Measurements from ENCODE around the gene KIAA1958. TPM values are rescaled to one million over a fixed set of nuclear protein-coding genes. Genes with fewer than 3 reads are reported as not detected.

Gene KIAA1958
- total and polyA plus RNA-seq, 2 of the 8 experiments (the other 6 are each of a cell fraction or from before 2014, with no cell fraction given), result 11.4 to 43.8 TPM

- H3K79me1 ChIP-seq (ENCODE audit: low read depth, low read length), result 0 out of 2 replicates have a peak, but pooled peaks cover 2% of the 10 kb centered on the region
- no peak overlapping the region for H3K4ac ChIP-seq (replicated peaks; ENCODE audit: insufficient read length, low read depth, low read length)
- no peaks in the 10 kb centered on the region for H3K9me3 ChIP-seq (ENCODE audit: insufficient read depth in 2 of 2, low read depth in 1 of 2, low read length in 1 of 2)
- no peaks in the 10 kb centered on the region for H3K27me3 ChIP-seq (replicated peaks in 1 of 4; ENCODE audit: control insufficient read depth in 3 of 4, extremely low read depth in 1 of 4, insufficient read depth in 3 of 4, low read length in 3 of 4)
- no peak overlapping the region for H2BK120ac ChIP-seq (replicated peaks; ENCODE audit: low read depth, low read length)
- no peak overlapping the region for H2AFZ ChIP-seq (ENCODE audit: low read length)
- H2BK12ac ChIP-seq (ENCODE audit: low read depth, low read length), result no peak overlapping the region
- H2BK15ac ChIP-seq (ENCODE audit: low read length), result no peak overlapping the region
- no peak overlapping the region for H2BK5ac ChIP-seq (ENCODE audit: low read depth, low read length)
- no peak overlapping the region for H3K4me3 ChIP-seq (ENCODE audit: extremely low read depth in 1 of 4, insufficient read depth in 2 of 4, low read depth in 3 of 4, low read length in 4 of 4)
- H3K56ac ChIP-seq (replicated peaks; ENCODE audit: insufficient read length, low read depth, low read length), result no peak overlapping the region
- H2AK5ac ChIP-seq (ENCODE audit: low read depth, low read length), result no peak overlapping the region
- no peaks in the 10 kb centered on the region for H3K79me2 ChIP-seq (ENCODE audit: control insufficient read depth in 1 of 2, insufficient read depth in 2 of 2, low read length in 2 of 2)
- DNase-seq (ENCODE audit: low read depth in 1 of 2, low spot score in 2 of 2) (no peak), FAIRE-seq (no peak)
- H4K20me1 ChIP-seq (replicated peaks in 1 of 2; ENCODE audit: control insufficient read depth in 1 of 2, insufficient read depth in 2 of 2, low read length in 2 of 2), result peaks cover 0 to 1% of the 10 kb centered on the region in 2 experiments
- H3K18ac ChIP-seq (ENCODE audit: extremely low read depth, low read length), result no peak overlapping the region
- H2BK20ac ChIP-seq (ENCODE audit: low read length), result no peak overlapping the region
- no peaks in the 10 kb centered on the region for H3K23me2 ChIP-seq (ENCODE audit: low read depth, low read length)
- H4K5ac ChIP-seq (ENCODE audit: insufficient read length, low read depth, low read length), result no peak overlapping the region
- ChIA-PET CTCF (ENCODE audit: partially characterized antibody) (interaction anchor here (0.7 to 3.5 kb wide), 4 partner anchors 9 to 156 kb away, joined by 3 to 18 read pairs (median 4); no protein-coding TSS in a partner anchor), POLR2A (ENCODE audit: partially characterized antibody) (interaction anchor here (1.0 kb wide), 1 partner anchor 10 kb away, joined by 3 read pairs; no protein-coding TSS in a partner anchor)
- H4K8ac ChIP-seq (ENCODE audit: extremely low read depth, insufficient read depth, low read length), result no peak overlapping the region
- H3K14ac ChIP-seq (ENCODE audit: insufficient read length), result no peak overlapping the region
- H3K23ac ChIP-seq (ENCODE audit: insufficient read length), result no peak overlapping the region
- H3K4me1 ChIP-seq (replicated peaks in 1 of 4; ENCODE audit: control insufficient read depth in 3 of 4, insufficient read depth in 4 of 4, low read length in 3 of 4), result no peaks in the 10 kb centered on the region
- no peak overlapping the region for H3K27ac ChIP-seq (ENCODE audit: low read depth, low read length)
- H3K4me2 ChIP-seq (ENCODE audit: insufficient read depth in 1 of 2, low read depth in 2 of 2, low read length in 2 of 2), result no peak overlapping the region
- peaks cover 0 to 11% (median 0%) of the 10 kb centered on the region in 4 experiments; a peak in 2 of 8 replicates for H3K36me3 ChIP-seq (ENCODE audit: control insufficient read depth in 2 of 4, insufficient read depth in 4 of 4, low read length in 3 of 4)
- no peak overlapping the region for H3K9ac ChIP-seq (replicated peaks in 1 of 4; ENCODE audit: extremely low read depth in 1 of 4, low read depth in 3 of 4, low read length in 3 of 4)
- 100% methylated on average over 5 of the region's 5 CpGs; no CpG with 5 or more reads in 1 of the 2 experiments for WGBS, 2 experiments (ENCODE audit: extremely low coverage in 1 of 2, insufficient coverage in 1 of 2, insufficient read length in 1 of 2, insufficient replicate concordance in 2 of 2, low coverage in 1 of 2, low lambda C conversion rate in 2 of 2, missing lambda C conversion rate in 1 of 2)
- H4K91ac ChIP-seq (replicated peaks; ENCODE audit: insufficient read length, low read length), result no peak overlapping the region
- no peak for TF ChIP-seq SIRT6 (IDR thresholded peaks at IDR 0.05; ENCODE audit: low read length)
- no peak for TF ChIP-seq HDAC2 (IDR thresholded peaks at IDR 0.05; ENCODE audit: borderline replicate concordance in 1 of 2, low read depth in 2 of 2, low read length in 2 of 2)
- no peak for TF ChIP-seq SUZ12 (IDR thresholded peaks at IDR 0.05; ENCODE audit: low read length)
- TF ChIP-seq EP300 (IDR thresholded peaks at IDR 0.05; ENCODE audit: borderline replicate concordance in 1 of 2, low read depth in 2 of 2, low read length in 2 of 2), result no peak
- TF ChIP-seq TAF1 (IDR thresholded peaks at IDR 0.05; ENCODE audit: low read depth, low read length), result no peak
- no peak for TF ChIP-seq TEAD4 (IDR thresholded peaks at IDR 0.05; ENCODE audit: low read depth, low read length)
- no peak for TF ChIP-seq MAFK (IDR thresholded peaks at IDR 0.05; ENCODE audit: low read depth, low read length)
- no peak for TF ChIP-seq ATF2 (IDR thresholded peaks at IDR 0.05; ENCODE audit: low read length)
- TF ChIP-seq PHF8 (conservative IDR thresholded peaks at IDR 0.05; ENCODE audit: low read depth, low read length), result no peak
- no peak for TF ChIP-seq SP2 (IDR thresholded peaks at IDR 0.05; ENCODE audit: low read length)
- TF ChIP-seq KDM1A (IDR thresholded peaks at IDR 0.05; ENCODE audit: borderline replicate concordance, low read length), result no peak
Measured at GRCh38 chr9:112696461-112696860, 209.8 kb downstream of the KIAA1958 start.

Measured in H1 (cell line).